K562 (cell line): ENCODE results near the gene OR6C76.

Experiments used
- MAFF ChIP-seq: IDR thresholded peaks from 2 replicates; pipeline ENCODE4 v1.6.1; 2012; ENCODE audit warnings: low read length, improper control_type of control experiment
- POLR2AphosphoS5 ChIP-seq: IDR thresholded peaks from 2 replicates; pipeline ENCODE4 v1.6.1; 2011; ENCODE audit warnings: mild to moderate bottlenecking, low read depth, low read length, moderate library complexity; ENCODE audit not compliant: control insufficient read depth, insufficient read depth
- ZNF76 ChIP-seq: fragments of 250-450 bp; sonication (Bioruptor Pico); IDR thresholded peaks from 2 replicates; pipeline ENCODE4 v1.4.0; 2020; ENCODE audit warnings: mild to moderate bottlenecking, moderate library complexity, borderline replicate concordance

DNA sequence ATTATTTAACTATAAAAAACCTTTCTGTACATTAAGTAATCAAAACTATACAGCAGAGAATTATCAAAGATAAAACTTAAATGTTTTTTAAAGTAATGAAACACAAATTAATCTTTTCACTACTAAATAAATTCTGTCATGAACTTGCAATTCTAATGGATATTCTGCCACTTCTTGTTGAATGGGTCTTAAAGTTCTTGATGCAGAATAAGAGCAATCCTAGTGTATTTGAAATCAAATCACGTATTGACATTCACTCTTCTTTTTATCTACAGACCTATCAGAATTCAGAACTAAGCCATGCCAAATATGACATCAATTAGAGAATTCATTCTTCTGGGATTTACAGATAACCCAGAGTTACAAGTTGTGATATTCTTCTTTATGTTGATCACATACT is 25.8 kb upstream of the OR6C76 start, which contains the start of gene OR6C65:
- no peak for TF ChIP-seq ZNF76 (CRISPR knock-in tag)
- TF ChIP-seq MAFF: no peak
- no peak for TF ChIP-seq POLR2AphosphoS5
